Neural crest cell (in vitro differentiated cells): ENCODE measurements around the gene PHC3. TPM values are rescaled to one million over a fixed set of nuclear protein-coding genes. Genes with fewer than 3 reads are reported as not detected.

Experiments
- DNase-seq: peaks from one replicate; pipeline ENCODE4 v3.0.0; 2021; ENCODE audit warnings: low read depth, mixed read lengths, low spot score
- H3K27ac Mint-ChIP-seq: one replicate; pipeline ENCODE4 v1.8.0; 2021; ENCODE audit warnings: mild to moderate bottlenecking, mixed read lengths; ENCODE audit not compliant: unreplicated experiment
- H3K27me3 Mint-ChIP-seq: 2 replicates; pipeline ENCODE4 v1.8.0; 2021; ENCODE audit warnings: low read depth, mild to moderate bottlenecking, mixed read lengths
- H3K36me3 Mint-ChIP-seq: 2 replicates; pipeline ENCODE4 v1.8.0; 2021; ENCODE audit warnings: low read depth, mild to moderate bottlenecking, mixed read lengths
- H3K4me1 Mint-ChIP-seq: 2 replicates; pipeline ENCODE4 v1.8.0; 2021; ENCODE audit warnings: mixed read lengths
- H3K4me3 Mint-ChIP-seq: one replicate; pipeline ENCODE4 v1.8.0; 2021; ENCODE audit warnings: mild to moderate bottlenecking, mixed read lengths
- H3K9me3 Mint-ChIP-seq: 2 replicates; pipeline ENCODE4 v1.8.0; 2021; ENCODE audit warnings: mixed read lengths
- CTCF ChIP-seq: fragments of 200-600 bp; sonication (generic); conservative IDR thresholded peaks from 2 replicates; pipeline ENCODE4 v1.5.0; 2021; ENCODE audit warnings: antibody characterized with exemption, mild to moderate bottlenecking
- total RNA-seq: library from RNA; stranded (reverse); gene quantifications from 2 replicates; pipeline ENCODE4 v1.2.1, GENCODE V29; 2021

Gene PHC3
- total RNA-seq, 1 donor from 2014 or later: 35.2 TPM

- Mint-ChIP-seq H3K9me3 (no peaks in the 10 kb centered on the region), H3K36me3 (no peaks in the 10 kb centered on the region), H3K4me3 (no peak overlapping the region), H3K4me1 (no peaks in the 10 kb centered on the region), H3K27me3 (peaks cover 3% of the 10 kb centered on the region), H3K27ac (no peak overlapping the region)
- no peak for TF ChIP-seq CTCF
- no peak for DNase-seq
Measured at GRCh38 chr3:170050753-170051152, 130.8 kb downstream of the PHC3 start.

- no peaks in the 10 kb centered on the region for H3K36me3 Mint-ChIP-seq
- no peaks in the 10 kb centered on the region for H3K4me1 Mint-ChIP-seq
- H3K27me3 Mint-ChIP-seq: peaks cover 9% of the 10 kb centered on the region
- no peak overlapping the region for H3K27ac Mint-ChIP-seq
- no peak overlapping the region for H3K4me3 Mint-ChIP-seq
- no peak for TF ChIP-seq CTCF
- H3K9me3 Mint-ChIP-seq: no peaks in the 10 kb centered on the region
- DNase-seq: no peak
Measured at GRCh38 chr3:170049146-170050000, 132.2 kb downstream of the PHC3 start.

- Mint-ChIP-seq H3K27ac (no peak overlapping the region), H3K4me3 (no peak overlapping the region), H3K9me3 (no peaks in the 10 kb centered on the region), H3K4me1 (no peaks in the 10 kb centered on the region), H3K36me3 (no peaks in the 10 kb centered on the region), H3K27me3 (peaks cover 18% of the 10 kb centered on the region)
- no peak for DNase-seq
- no peak for TF ChIP-seq CTCF
Measured at GRCh38 chr3:170047133-170047404, 134.5 kb downstream of the PHC3 start.

GRCh38 chr3:170046269-170047132 is 135.0 kb downstream of the PHC3 start:
- TF ChIP-seq CTCF: no peak
- H3K9me3 Mint-ChIP-seq: no peaks in the 10 kb centered on the region
- no peaks in the 10 kb centered on the region for H3K4me1 Mint-ChIP-seq
- no peak overlapping the region for H3K4me3 Mint-ChIP-seq
- peak overlapping the region; percentile 43 for H3K27ac Mint-ChIP-seq
- no peak for DNase-seq
- no peaks in the 10 kb centered on the region for H3K36me3 Mint-ChIP-seq
- H3K27me3 Mint-ChIP-seq: peaks cover 24% of the 10 kb centered on the region

- Mint-ChIP-seq H3K9me3 (no peaks in the 10 kb centered on the region), H3K4me1 (no peaks in the 10 kb centered on the region), H3K27ac (no peak overlapping the region), H3K4me3 (no peak overlapping the region), H3K27me3 (peaks cover 41% of the 10 kb centered on the region), H3K36me3 (no peaks in the 10 kb centered on the region)
- TF ChIP-seq CTCF: no peak
- DNase-seq: no peak
Measured at GRCh38 chr3:170044795-170045244, 136.7 kb downstream of the PHC3 start.
